Measurements from ENCODE around the gene PIK3IP1.
"Not testable (repeated sequence)": the region's sequence is repeated elsewhere in the genome, so short reads cannot be mapped to it uniquely, and the experiment has no call there.

The PIK3IP1 gene

GRCh38 chr22:31292236-31292989 lies at the start of gene PIK3IP1:
Gene PIK3IP1 (minus strand): TSS chr22:31292488. CDS start chr22:31292344, 144 bp downstream.
- DNase-seq: peak; percentile 87

- DNase-seq: no peak
These were observed 49.2 kb upstream of the PIK3IP1 start for GRCh38 chr22:31341386-31342088.

GRCh38 chr22:31340765-31341247 lies 48.5 kb upstream of the PIK3IP1 start:
- DNase-seq: no peak

- DNase-seq: no peak
These were observed 48.1 kb upstream of the PIK3IP1 start for GRCh38 chr22:31340360-31340759.

- DNase-seq: no peak
These were observed 47.0 kb upstream of the PIK3IP1 start for GRCh38 chr22:31339148-31339832.

- no peak for DNase-seq
These were observed 44.9 kb upstream of the PIK3IP1 start for GRCh38 chr22:31337178-31337577.

GRCh38 chr22:31334329-31334728 lies 42.0 kb upstream of the PIK3IP1 start:
- no peak for DNase-seq

- DNase-seq: no peak
These were observed 41.4 kb upstream of the PIK3IP1 start for GRCh38 chr22:31333641-31334040.

- no peak for DNase-seq
These were observed 40.6 kb upstream of the PIK3IP1 start for GRCh38 chr22:31332886-31333285.

- DNase-seq: no peak
These were observed 39.7 kb upstream of the PIK3IP1 start for GRCh38 chr22:31332010-31332409.

GRCh38 chr22:31329453-31330215 lies 37.3 kb upstream of the PIK3IP1 start:
- no peak for DNase-seq

GRCh38 chr22:31329029-31329428 lies 36.7 kb upstream of the PIK3IP1 start:
- no peak for DNase-seq

- DNase-seq: no peak
These were observed 36.3 kb upstream of the PIK3IP1 start for GRCh38 chr22:31328544-31328960.

- no peak for DNase-seq
These were observed 35.7 kb upstream of the PIK3IP1 start for GRCh38 chr22:31327806-31328543.

- no peak for DNase-seq
These were observed 34.6 kb upstream of the PIK3IP1 start for GRCh38 chr22:31326877-31327276.

GRCh38 chr22:31323578-31324550 lies 31.6 kb upstream of the PIK3IP1 start:
- no peak for DNase-seq

GRCh38 chr22:31321421-31321820 lies 29.1 kb upstream of the PIK3IP1 start:
- no peak for DNase-seq

- not testable (repeated sequence) for DNase-seq
These were observed 21.9 kb upstream of the PIK3IP1 start for GRCh38 chr22:31314220-31314619.

- peak; percentile 75 for DNase-seq
These were observed 21.3 kb upstream of the PIK3IP1 start for GRCh38 chr22:31313366-31314147.

GRCh38 chr22:31308181-31308580 lies 15.9 kb upstream of the PIK3IP1 start:
- no peak for DNase-seq

All from COR-L47 (cell line).